Activated gamma-delta T cell treated with anti-CD3 and anti-CD28 coated beads, Interleukin-2, amount 50 U/mL, for 16 hours (primary cell): ENCODE measurements around the gene STXBP1.
A peak's percentile ranks its signal among the peaks of the same experiment; 100 is the strongest.
"Not testable (repeated sequence)": the region's sequence is repeated elsewhere in the genome, so short reads cannot be mapped to it uniquely, and the experiment has no call there.

Source experiments
- DNase-seq: peaks from one replicate; pipeline ENCODE4 v3.0.0-alpha.2; 2020; ENCODE audit warnings: low read depth

STXBP1 gene

GRCh38 chr9:127578627-127578951 lies 33.5 kb upstream of the STXBP1 start:
- DNase-seq: no peak

DNA sequence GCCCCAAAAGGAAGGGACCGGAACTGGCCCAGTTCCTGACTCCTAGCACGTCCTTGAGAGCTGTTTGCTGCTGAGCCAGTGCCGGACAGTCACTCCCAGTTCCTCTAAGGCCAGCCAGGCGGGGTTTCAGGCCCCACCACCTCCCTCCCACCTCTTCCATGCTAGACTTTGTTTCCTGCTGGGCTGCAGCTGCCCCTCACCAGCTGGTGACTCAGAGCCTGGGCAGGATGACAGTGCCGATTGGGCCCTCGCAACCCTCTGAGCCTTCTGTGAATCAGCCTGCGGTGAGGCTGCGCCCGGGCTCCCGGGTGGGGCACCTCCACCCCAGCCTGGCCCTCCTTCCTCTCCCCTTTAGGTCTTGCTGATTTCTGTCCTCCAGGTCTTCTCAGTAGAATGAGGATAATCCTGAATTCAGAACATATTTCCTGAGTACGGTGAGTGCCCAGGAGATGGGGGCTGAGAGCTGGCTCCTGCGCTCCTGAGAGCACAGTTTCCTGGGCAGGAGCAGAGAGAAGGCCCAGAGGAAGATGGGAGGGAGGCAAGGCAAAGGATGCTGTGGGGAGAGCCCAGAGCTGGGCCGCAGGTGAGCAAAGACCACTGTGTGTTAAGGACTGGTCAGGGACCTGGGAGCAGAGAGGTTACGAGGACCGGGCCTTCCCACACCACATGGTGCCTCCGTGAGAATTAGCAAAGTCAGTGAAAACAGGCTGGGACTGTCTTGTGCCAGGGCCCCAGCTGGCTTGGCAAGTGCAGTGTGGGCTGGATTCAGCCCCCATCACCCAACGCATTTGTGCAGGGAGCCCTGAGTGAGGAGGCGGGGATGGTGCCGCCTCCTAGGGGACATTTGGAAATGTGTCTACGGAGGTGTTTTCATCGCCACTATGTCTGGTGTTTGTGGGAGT lies 32.9 kb upstream of the STXBP1 start:
- peak; percentile 73 for DNase-seq

GRCh38 chr9:127580366-127580765 lies 31.7 kb upstream of the STXBP1 start:
- DNase-seq: no peak

- no peak for DNase-seq
Measured at GRCh38 chr9:127580879-127581475, 31.1 kb upstream of the STXBP1 start.

- not testable (repeated sequence) for DNase-seq
Measured at GRCh38 chr9:127584474-127584805, 27.6 kb upstream of the STXBP1 start.

GRCh38 chr9:127585161-127585819 lies 26.8 kb upstream of the STXBP1 start:
- no peak for DNase-seq

- no peak for DNase-seq
Measured at GRCh38 chr9:127586096-127586495, 26.0 kb upstream of the STXBP1 start.

- peak; percentile 48 for DNase-seq
Measured at GRCh38 chr9:127586537-127586936, 25.5 kb upstream of the STXBP1 start.

- DNase-seq: no peak
Measured at GRCh38 chr9:127587966-127588365, 24.1 kb upstream of the STXBP1 start.

DNA sequence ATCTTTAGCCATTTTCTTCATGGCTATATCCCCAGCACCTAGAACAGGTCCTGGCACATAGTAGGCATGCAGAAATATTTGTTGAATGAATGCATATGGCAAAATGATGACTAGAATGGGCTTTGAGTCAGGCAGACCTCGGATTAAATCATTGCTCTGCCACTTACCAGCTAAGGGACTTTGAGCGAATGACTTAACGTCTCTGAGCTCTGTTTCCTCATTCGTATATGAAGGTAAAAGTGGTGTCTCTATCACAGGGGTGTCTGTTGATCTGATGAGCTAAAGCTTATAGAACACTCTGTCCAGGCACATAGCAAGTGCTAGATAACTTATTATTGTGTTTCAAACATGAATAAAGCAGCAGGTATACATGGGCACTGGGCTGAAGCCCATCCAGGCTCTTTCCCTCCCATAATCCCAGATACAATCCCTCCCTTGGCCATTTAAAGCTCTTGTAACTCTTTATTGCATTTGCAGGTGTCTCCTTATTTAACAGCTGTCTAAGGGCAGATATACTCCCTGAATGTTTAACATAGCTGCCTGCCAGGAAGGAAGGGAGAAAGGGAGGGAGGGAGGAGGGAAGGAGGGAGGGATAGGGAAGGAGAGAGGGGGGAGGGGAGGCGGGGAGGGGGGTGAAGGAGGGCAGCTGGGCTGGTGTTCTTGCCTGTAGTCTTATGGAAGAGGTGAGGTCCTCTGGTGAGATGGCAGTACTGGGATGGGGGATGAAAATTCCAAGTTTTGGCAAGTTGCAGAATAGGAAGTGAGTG lies 23.2 kb upstream of the STXBP1 start:
- DNase-seq: no peak

GRCh38 chr9:127589955-127590370 lies 22.1 kb upstream of the STXBP1 start:
- DNase-seq: no peak

- no peak for DNase-seq
Measured at GRCh38 chr9:127595611-127596010, 16.5 kb upstream of the STXBP1 start.

GRCh38 chr9:127598839-127599549 lies 13.1 kb upstream of the STXBP1 start:
- DNase-seq: no peak

DNA sequence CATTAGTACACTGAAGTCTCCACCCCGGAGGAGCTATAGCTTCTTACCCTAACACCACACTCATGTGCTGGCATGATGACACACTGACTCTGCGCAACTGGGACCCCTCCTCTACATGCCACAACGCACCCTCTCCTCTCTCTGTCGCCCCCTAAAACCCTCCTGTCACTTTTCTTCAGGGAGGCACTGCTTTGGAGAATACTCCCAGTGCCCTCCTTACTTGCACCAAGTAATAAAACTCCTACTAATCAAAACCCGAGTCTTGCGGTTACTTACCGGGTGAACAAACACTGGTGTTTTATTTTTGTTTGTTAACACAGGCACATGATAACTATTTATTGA lies 12.6 kb upstream of the STXBP1 start:
- no peak for DNase-seq

- DNase-seq: no peak
Measured at GRCh38 chr9:127603226-127603625, 8.9 kb upstream of the STXBP1 start.

DNA sequence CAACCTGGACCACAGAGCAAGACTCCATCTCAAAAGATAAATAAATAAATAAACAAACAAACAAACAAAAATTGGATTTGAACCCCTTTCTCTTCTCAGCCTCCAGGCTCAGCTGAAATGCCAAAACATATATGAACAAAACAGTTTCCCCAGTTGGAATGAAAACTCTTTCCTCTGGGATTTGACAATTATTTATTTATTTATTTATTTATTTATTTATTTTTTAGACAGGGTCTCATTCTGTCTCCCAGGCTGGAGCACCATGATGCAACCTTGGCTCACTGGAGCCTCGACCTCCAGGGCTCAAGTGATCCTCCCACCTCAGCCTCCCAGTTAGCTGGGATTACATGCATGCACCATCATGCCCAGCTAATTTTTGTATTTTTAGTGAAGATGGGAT lies 6.0 kb upstream of the STXBP1 start:
- DNase-seq: no peak

DNA sequence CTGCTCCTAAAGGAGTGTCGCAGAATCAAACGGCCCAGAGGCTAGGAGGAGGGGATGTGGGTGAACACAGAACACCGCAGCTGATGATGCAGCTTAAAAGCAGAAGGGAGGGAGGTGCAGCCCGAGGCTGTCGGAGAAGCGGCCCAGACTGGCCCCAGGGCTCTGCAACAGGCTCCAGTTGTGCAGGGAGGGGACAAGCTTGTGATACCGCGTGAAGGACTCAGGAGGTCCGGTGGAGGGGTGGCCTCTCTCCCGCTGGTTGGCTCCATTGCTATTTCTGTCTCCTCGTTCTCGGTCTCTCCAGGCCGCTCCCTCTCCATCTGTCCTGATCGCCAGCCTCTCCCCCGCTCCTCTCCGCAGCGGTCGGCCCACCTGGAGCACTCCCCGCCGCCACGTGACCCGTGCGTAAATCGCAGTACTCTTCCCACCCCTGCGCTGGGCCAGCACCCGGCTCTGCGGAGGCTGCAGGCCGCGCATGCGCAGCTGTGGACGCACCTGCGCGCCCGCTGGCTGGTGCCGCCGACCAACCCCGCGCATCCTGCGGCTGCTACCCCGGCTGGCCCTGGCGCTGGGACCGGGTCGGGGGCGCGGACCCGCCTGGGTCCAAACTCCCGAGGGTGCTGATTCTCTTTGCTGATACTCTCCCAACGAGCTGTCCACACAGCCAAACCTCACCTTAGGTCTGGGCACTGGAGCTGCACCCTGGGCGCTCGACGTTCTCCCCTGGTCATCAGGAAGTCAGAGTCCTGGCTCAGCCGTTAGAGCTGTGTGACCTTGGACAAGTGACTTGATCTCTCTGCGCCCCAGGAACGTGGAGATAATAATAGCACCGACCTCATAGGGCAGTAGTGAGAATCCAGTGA lies 3.7 kb upstream of the STXBP1 start:
- peak; percentile 54 for DNase-seq

DNA sequence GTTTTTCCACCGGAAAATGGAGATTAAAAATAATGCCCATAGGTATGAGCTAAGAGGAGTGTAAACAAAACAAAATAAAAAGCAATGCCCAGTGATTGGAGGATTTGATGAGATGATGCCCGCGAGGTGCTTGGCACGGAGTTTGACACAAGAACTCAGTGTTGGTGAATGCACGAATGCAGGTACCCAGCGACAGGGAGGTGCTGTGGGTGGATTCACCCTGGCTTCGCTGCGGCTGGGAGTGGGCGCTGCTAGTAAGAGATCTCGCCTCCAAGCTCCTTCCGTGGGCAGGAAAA lies 526 bp upstream of the STXBP1 start:
- DNase-seq: no peak

- DNase-seq: peak; percentile 4
Measured at GRCh38 chr9:127612939-127613582, 984 bp downstream of the STXBP1 start.

DNA sequence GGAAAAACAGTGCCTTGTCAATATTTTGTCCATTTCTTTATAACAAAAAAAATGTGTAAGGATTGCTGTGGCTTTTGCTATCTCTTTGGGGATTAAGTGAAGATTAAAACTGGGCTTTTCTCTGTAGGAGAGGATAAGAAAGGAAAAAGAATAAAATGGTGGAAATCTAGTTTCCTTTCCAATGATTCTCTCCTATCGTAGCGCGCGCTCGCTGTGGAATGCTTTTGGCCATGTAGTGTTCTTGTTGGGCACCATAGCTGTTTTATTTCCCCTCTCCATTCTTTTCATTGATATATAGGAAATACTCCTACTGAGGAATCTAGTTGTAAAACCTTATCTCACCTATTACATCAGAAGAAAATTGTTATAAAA lies 1.5 kb downstream of the STXBP1 start:
- no peak for DNase-seq

GRCh38 chr9:127614961-127615360 lies 2.9 kb downstream of the STXBP1 start:
- no peak for DNase-seq
